Aorta (tissue), 5 donors: ENCODE data around the gene ASPDH. TPM values are rescaled to one million over a fixed set of nuclear protein-coding genes. Genes with fewer than 3 reads are reported as not detected.
A peak's percentile ranks its signal among the peaks of the same experiment; 100 is the strongest.

Experiments
- ATAC-seq: fragments of 200-7000 bp; cut with Tn5 transposase; one replicate; pipeline ENCODE4 v1.9.1; 2022; ENCODE audit warnings: moderate library complexity; ENCODE audit not compliant: low FRiP score
- DNase-seq, 2 donors: peaks; one replicate each; pipeline ENCODE4 v3.0.0-alpha.2; 2020
- H3K27ac ChIP-seq, 2 donors: one replicate each; pipeline ENCODE4 v1.5.1; 2013; ENCODE audit warnings: low read length in 2 of 2, mild to moderate bottlenecking in 2 of 2, moderate library complexity in 2 of 2, control low read depth in 1 of 2, inconsistent platforms in 1 of 2, low read depth in 1 of 2
- H3K27me3 ChIP-seq, 2 donors: one replicate each; pipeline ENCODE4 v1.6.1; 2013; ENCODE audit warnings: control low read depth in 1 of 2, low read length in 1 of 2, mild to moderate bottlenecking in 1 of 2, moderate library complexity in 1 of 2; ENCODE audit not compliant: insufficient read depth in 2 of 2, control insufficient read depth in 1 of 2
- H3K36me3 ChIP-seq, 2 donors: one replicate each; pipeline ENCODE4 v1.6.1; 2013; ENCODE audit warnings: control low read depth in 1 of 2, low read length in 1 of 2, mild to moderate bottlenecking in 1 of 2; ENCODE audit not compliant: insufficient read depth in 2 of 2, control insufficient read depth in 1 of 2
- H3K4me1 ChIP-seq, 2 donors: one replicate each; pipeline ENCODE4 v1.6.1; 2013; ENCODE audit warnings: low read length in 2 of 2, control low read depth in 1 of 2, mild to moderate bottlenecking in 1 of 2, moderate library complexity in 1 of 2; ENCODE audit not compliant: insufficient read depth in 2 of 2, control insufficient read depth in 1 of 2
- H3K4me3 ChIP-seq, 2 donors: one replicate each; pipeline ENCODE4 v1.5.1; 2013; ENCODE audit warnings: low read length in 2 of 2, control low read depth in 1 of 2, mild to moderate bottlenecking in 1 of 2
- H3K9me3 ChIP-seq: one replicate; pipeline ENCODE4 v1.6.1; 2013; ENCODE audit warnings: mild to moderate bottlenecking, low read length; ENCODE audit not compliant: control insufficient read depth
- WGBS, 2 donors: extraction: QIAGEN DNeasy Blood & Tissue Kit; methylation state at CpG; one replicate each; pipeline ENCODE4 v1.1.7; 2013; 5-methylcytosine and 5-hydroxymethylcytosine counted together
- intact Hi-C, 2 donors: fragments of 100-400 bp; cut with DNase I; formaldehyde crosslinking; loops; one replicate each; pipeline versions ENCODE4 v1.14.2 to v1.15.0; 2022
- polyA plus RNA-seq, 2 donors: library from polyadenylated mRNA; stranded (reverse); fragments of 200-250 nt; gene quantifications; one replicate each; pipeline ENCODE4 v1.2.3, GENCODE V29; 2013
- total RNA-seq, 2 donors: library from RNA; stranded (reverse); fragmentation: NEBNext Ultra II Directional; extraction: Animal tissue kit (Norgen Biotek cat#: 25700); gene quantifications; one replicate each; pipeline ENCODE4 v1.2.1, GENCODE V29; 2021
- donor health status: healthy with polysubstance abuse.
- donor health status: Bipolar disorder and iron deficiency.
- donor health status: DM: no; HTN: no; CAD: no.
- donor health status: DM: no; HTN: no; CAD: no.
- donor health status: DM: yes; HTN: yes; CAD: no.

Gene ASPDH
- total and polyA plus RNA-seq, 4 donors = 1.9 TPM; not detected in 3

- DNase-seq (peak; percentile 24 to 58), ATAC-seq (peak; percentile 48)
- Histone ChIP-seq H3K9me3 (no peaks in the 10 kb centered on the region), H3K36me3 (no peaks in the 10 kb centered on the region), H3K27ac (no peak overlapping the region), H3K4me3 (no peak overlapping the region), H3K27me3 (no peaks in the 10 kb centered on the region), H3K4me1 (no peaks in the 10 kb centered on the region)
- WGBS, 2 donors = 68 to 72% methylated on average over 22 to 30 of the region's 30 CpGs
- intact Hi-C loops = no loop called here
Observed at GRCh38 chr19:50496189-50497021, 17.3 kb downstream of the ASPDH start.

GRCh38 chr19:50495020-50495531 lies 18.6 kb downstream of the ASPDH start:
- Histone ChIP-seq H3K9me3 (no peaks in the 10 kb centered on the region), H3K4me1 (no peaks in the 10 kb centered on the region), H3K27me3 (no peaks in the 10 kb centered on the region), H3K4me3 (no peak overlapping the region), H3K36me3 (no peaks in the 10 kb centered on the region), H3K27ac (no peak overlapping the region)
- intact Hi-C loops = no loop called here
- ATAC-seq (no peak), DNase-seq (no peak)
- WGBS, 2 donors = 88 to 96% methylated on average over 5 of the region's 5 CpGs

GRCh38 chr19:50494186-50495019 lies 19.3 kb downstream of the ASPDH start:
- H3K27ac ChIP-seq = no peak overlapping the region
- H3K4me1 ChIP-seq = no peaks in the 10 kb centered on the region
- H3K27me3 ChIP-seq = no peaks in the 10 kb centered on the region
- no peaks in the 10 kb centered on the region for H3K36me3 ChIP-seq
- no peak overlapping the region for H3K4me3 ChIP-seq
- ATAC-seq = no peak
- 56 to 62% methylated on average over 6 to 7 of the region's 7 CpGs for WGBS, 2 donors
- DNase-seq = peak in 1 of 2 donors; percentile 46
- intact Hi-C loops = no loop called here
- H3K9me3 ChIP-seq = no peaks in the 10 kb centered on the region

DNA sequence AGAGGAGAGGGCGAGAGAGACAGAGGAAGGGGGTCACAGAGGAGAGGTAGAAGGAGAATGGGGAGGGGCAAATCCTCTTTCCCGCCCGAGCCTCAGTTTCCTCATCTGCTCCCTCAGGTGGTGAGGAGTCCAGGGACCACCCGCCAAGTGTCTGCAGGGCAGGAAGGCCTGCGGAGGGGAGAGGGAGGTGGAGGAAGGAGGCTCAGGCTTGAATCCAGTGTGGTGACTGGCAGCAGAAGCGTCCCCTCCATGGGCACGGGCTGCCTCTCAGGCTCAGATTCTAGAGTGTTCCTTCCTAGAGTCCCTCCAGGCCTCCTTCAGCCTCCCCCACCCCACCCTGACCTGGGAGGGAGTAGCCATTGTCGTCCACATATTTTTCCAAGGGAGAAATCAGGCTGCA lies 20.5 kb downstream of the ASPDH start:
- H3K9me3 ChIP-seq = no peaks in the 10 kb centered on the region
- H3K4me1 ChIP-seq = no peaks in the 10 kb centered on the region
- intact Hi-C loops = no loop called here
- no peaks in the 10 kb centered on the region for H3K27me3 ChIP-seq
- no peak for ATAC-seq
- H3K4me3 ChIP-seq = no peak overlapping the region
- no peak overlapping the region for H3K27ac ChIP-seq
- DNase-seq = peak; percentile 13 to 37
- H3K36me3 ChIP-seq = no peaks in the 10 kb centered on the region
- 60 to 65% methylated on average over 6 to 8 of the region's 8 CpGs for WGBS, 2 donors

DNA sequence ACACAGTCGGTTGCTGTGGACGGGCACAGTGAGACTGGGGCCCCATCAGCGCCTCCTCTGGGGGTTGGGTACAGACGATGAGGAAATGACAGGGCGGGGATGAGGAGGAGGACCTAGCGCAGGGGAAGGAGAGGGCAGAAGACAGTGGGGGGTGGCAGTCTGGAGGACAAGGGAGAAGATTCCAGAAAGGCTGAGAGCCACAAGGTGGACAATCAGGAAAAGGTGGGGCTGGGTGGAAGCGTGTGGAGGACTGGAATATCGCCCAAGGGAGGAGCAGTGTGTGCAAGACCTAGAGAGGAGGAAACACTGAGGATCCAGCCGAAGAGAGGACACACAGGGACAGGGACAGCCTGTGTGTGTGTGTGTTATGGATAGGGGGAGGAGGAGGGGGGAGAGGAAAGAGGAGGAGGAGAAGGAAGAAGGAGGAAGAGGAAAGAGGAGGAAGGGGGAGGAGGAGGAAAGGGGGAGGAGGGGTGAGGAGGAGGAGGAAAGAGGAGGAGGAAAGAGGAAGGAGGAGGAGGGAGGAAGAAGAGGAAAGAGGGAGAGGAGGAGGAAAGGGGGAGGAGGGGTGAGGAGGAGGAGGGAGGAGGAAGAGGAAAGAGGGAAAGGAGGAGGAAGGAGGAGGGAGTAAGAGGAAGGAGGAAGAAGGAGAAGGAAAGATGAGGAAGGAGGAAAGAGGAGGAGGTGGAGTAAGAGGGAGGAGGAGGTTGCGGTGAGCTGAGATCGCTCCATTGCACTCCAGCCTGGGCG lies 21.2 kb downstream of the ASPDH start:
- Histone ChIP-seq H3K4me3 (no peak overlapping the region), H3K36me3 (no peaks in the 10 kb centered on the region), H3K27ac (no peak overlapping the region), H3K9me3 (no peaks in the 10 kb centered on the region), H3K27me3 (no peaks in the 10 kb centered on the region), H3K4me1 (no peaks in the 10 kb centered on the region)
- DNase-seq (peak; percentile 39 to 48), ATAC-seq (no peak)
- intact Hi-C loops = no loop called here
- 4 to 23% methylated on average over 9 to 12 of the region's 12 CpGs for WGBS, 2 donors

DNA sequence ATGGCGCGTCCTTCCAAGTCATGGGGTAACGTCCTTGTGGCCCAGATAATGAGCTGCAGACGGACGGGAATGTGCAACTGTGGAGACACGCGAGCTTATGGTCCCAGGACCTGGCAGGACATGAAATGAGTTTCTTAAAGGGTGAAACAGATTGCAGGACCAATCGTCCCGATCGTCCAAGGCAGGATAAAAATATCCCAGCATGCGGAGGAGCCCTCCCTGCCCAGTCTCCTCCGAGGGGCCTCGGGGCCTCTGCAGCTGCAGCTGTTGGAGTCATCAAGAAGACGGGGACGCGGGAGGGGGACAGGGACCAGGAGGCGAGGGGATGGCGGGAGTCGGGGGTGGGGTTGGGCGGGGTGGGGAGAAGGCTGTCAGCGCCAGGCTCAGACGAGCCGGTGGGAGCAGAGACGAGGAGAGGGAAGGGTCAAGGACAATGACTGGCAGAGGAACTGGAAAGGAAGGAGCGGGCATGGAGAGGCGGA lies 22.7 kb downstream of the ASPDH start:
- DNase-seq = peak; percentile 34 to 58
- no peaks in the 10 kb centered on the region for H3K36me3 ChIP-seq
- H3K4me3 ChIP-seq = no peak overlapping the region
- WGBS, 2 donors = 18 to 30% methylated on average over 26 of the region's 26 CpGs
- intact Hi-C loops = no loop called here
- no peaks in the 10 kb centered on the region for H3K4me1 ChIP-seq
- ATAC-seq = no peak
- H3K27me3 ChIP-seq = no peaks in the 10 kb centered on the region
- H3K27ac ChIP-seq = no peak overlapping the region
- H3K9me3 ChIP-seq = no peaks in the 10 kb centered on the region

- Histone ChIP-seq H3K4me3 (no peak overlapping the region), H3K27me3 (no peaks in the 10 kb centered on the region), H3K9me3 (no peaks in the 10 kb centered on the region), H3K4me1 (no peaks in the 10 kb centered on the region), H3K27ac (no peak overlapping the region), H3K36me3 (no peaks in the 10 kb centered on the region)
- WGBS, 2 donors = 95% methylated on average over 18 of the region's 18 CpGs
- ATAC-seq (no peak), DNase-seq (peak; percentile 42 to 71)
- intact Hi-C loops = no loop called here
Observed at GRCh38 chr19:50490411-50490811, 23.3 kb downstream of the ASPDH start.

- Histone ChIP-seq H3K27me3 (no peaks in the 10 kb centered on the region), H3K4me3 (no peak overlapping the region), H3K9me3 (no peaks in the 10 kb centered on the region), H3K27ac (no peak overlapping the region), H3K36me3 (no peaks in the 10 kb centered on the region), H3K4me1 (no peaks in the 10 kb centered on the region)
- DNase-seq (peak; percentile 48 to 74), ATAC-seq (peak; percentile 29)
- WGBS, 2 donors = 47 to 49% methylated on average over 24 of the region's 24 CpGs
- intact Hi-C loops = no loop called here
Observed at GRCh38 chr19:50489461-50490011, 24.2 kb downstream of the ASPDH start.
